ENCODE measurements around the gene FERMT1.
"Not testable (repeated sequence)": the region's sequence is repeated elsewhere in the genome, so short reads cannot be mapped to it uniquely, and the experiment has no call there.

Gene FERMT1

GRCh38 chr20:6114696-6115095 is 8.1 kb downstream of the FERMT1 start:
- no peak for DNase-seq

- no peak for DNase-seq
Observed at GRCh38 chr20:6113951-6114350, 8.9 kb downstream of the FERMT1 start.

DNA sequence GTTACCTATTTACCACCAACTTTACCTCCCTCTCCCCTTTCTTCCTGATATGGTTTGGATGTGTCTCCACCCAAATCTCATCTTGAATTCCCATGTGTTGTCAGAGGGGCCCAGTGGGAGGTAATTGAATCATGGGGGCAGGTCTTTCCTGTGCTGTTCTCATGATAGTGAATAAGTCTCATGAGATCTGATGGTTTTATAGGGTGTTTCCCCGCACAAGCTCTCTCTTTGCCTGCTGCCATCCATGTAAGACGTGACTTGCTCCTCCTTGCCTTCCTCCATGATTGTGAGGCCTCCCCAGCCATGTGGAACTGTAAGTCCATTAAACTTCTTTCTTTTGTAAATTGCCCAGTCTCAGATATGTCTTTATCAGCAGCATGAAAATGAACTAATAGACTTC is 9.9 kb downstream of the FERMT1 start:
- not testable (repeated sequence) for DNase-seq

- DNase-seq = no peak
Observed at GRCh38 chr20:6108330-6108729, 14.5 kb downstream of the FERMT1 start.

DNA sequence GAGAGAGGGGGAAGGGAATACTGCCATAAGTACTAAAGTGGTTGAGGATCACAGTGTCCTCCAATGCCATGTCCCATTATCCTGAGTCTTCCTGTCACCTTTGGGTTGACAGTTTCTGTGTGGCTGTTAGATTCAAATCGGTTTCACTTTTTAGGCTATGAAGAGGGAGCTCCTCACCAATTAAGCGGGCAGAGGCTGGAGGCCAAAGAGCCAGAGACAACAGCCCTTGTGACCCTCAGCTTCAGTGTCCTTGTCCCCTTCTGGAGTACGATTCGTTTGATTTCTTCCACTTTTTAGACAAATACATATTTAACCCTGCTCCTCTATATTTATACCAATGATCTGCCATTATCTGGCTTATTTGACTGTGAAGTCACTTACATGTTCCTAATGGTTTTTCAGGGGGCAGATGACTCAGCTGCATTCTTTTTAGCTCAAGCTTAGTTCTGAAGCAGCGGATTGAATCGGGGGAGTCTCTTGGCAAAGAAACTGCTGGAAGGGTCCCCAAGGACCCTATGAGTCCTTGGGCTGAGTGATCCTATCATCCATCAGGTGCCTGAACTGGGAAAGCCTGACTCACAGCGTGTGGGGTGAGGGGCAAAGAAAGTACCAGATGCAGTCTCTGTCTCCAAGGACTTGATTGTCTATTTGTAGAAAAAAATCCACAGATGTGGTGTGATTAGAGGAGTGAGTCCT is 18.2 kb downstream of the FERMT1 start:
- no peak for DNase-seq

DNA sequence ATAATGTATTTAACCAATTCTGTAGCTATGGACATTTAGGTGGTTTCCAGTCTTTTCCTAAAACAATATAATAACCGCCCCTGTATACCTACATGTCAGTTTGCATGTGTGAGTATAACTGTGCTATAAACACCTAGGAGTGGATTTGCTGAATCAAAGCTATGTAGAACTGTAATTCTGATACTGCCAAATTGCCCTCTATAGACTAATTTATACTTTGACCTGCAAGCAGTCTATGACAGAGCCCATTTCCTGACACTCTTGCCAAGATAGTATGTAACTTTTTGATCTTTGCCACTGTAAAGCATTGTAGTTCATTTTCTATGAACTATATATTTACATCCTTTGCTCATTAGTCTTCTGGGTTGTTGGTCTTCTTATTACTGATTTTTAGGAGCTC is 19.5 kb downstream of the FERMT1 start:
- DNase-seq = no peak

GRCh38 chr20:6101346-6101745 is 21.5 kb downstream of the FERMT1 start:
- no peak for DNase-seq

GRCh38 chr20:6100246-6100645 is 22.6 kb downstream of the FERMT1 start:
- DNase-seq = no peak

- DNase-seq = no peak
Observed at GRCh38 chr20:6099819-6100218, 23.0 kb downstream of the FERMT1 start.

- no peak for DNase-seq
Observed at GRCh38 chr20:6095409-6095808, 27.4 kb downstream of the FERMT1 start.

DNA sequence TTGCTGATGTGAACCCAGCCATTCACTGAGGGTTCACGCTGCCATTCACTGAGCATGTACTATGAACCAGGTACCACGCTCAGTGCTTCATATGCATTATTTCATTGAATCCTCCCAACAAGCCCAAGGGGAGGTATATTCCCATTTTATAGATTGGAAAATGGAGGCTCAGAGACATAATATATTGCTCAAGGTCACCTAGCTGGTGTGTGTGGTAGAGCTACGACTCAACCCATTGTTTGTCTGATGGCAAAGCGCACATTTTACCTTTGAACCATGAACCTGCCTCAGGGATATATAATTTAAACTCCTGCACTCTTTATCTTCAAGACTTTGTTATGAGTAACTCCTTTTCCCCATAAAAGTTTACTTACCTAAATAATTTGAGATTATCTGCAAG is 28.3 kb downstream of the FERMT1 start:
- no peak for DNase-seq

GRCh38 chr20:6094063-6094462 is 28.8 kb downstream of the FERMT1 start:
- DNase-seq = no peak

DNA sequence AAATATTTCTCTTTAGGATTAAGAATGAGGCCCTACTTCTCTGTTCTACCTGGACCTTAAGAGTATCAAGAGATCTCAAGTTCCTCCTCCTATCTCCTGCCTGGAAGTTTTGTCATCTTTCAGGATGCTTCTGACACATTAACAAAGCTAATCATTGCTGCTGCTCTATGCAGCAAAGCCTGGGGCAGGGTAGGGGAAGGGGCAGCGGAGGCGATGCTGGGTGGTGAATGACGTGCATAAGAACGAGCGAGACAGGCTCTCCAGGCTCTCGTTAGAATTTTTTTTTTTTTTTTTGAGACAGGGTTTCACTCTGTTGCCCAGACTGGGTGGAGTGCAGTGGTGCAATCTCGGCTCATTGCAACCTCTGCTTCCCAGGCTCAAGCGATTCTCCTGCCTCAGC is 31.2 kb downstream of the FERMT1 start:
- DNase-seq = no peak

DNA sequence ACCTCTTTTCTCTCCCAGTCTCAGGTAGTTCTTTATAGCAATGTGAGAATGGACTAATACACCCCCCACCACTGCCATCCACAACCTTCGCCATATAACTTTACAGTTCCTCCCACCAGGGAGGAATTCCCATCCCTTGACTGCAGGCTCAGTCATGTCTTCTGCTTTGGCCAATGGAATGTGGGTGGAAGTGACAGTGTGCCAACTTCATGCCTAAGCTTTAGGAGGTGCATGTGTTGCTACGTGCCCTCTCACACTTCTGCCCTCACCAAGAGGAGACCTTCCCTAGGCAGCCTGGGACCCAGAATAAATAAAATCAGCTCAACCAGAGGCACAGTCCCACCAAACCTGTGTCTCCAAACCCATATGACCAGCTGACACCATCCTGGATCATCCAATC is 36.0 kb downstream of the FERMT1 start:
- DNase-seq = no peak

DNA sequence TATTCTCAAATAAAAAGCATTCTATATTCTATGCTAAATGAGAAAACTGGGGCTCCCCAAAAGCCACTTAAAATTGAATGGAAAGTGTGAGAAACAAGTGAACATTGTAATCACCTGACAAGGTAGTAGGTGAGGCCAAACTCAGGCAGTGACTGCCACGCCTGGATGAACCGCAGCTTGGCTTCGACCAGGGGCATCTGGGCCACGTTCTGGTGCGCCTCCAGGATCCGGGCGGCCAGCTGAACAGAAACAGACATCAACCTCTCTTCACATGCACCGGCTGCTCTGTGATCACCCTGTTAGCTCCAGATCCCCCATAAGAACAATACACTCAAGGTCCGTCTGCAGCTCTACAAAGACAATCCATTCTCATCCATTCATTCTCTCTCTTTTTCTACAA is 38.9 kb downstream of the FERMT1 start:
- no peak for DNase-seq

GRCh38 chr20:6081236-6081635 is 41.6 kb downstream of the FERMT1 start:
- DNase-seq = no peak

DNA sequence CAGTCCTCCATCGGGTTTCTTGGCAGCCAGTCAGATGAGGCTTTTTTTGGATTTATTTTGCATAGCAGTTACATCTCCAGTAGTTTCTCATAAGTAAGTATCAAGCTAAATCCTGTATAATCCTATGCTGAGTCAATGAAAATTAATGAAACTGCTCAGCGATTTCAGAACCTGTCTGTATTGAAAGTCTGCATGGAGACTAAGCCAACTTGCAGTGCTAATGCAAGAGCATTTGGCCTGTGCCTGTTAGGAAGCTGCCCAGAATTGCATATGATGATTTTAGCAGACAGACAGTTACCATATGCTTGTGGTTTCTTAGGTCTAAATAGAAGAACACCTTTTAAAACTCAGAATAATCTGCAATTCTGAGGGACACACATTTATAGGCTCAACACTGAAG is 43.8 kb downstream of the FERMT1 start:
- no peak for DNase-seq

- no peak for DNase-seq
Observed at GRCh38 chr20:6075428-6076219, 47.2 kb downstream of the FERMT1 start.

DNA sequence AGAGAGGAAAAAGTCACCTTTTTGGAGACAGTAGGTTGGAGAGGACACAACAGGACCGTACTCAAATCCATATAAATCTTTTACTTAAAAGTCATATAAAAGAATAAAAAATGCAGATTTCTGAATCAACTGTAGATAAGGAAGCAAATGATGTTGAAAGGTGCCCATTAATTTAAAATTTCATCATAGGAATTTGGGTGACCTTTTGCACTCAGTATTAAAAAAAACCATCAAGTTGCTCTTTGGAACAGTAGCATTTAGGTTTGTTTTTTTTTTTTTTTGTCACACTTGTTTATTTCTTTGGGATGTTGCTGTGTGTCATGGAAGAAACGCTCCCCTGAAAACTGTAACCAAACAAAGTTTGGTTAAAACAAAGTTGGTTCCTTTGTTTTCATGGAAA is 48.0 kb downstream of the FERMT1 start:
- DNase-seq = no peak

- peak; percentile 9 for DNase-seq
Observed at GRCh38 chr20:6074145-6074561, 48.7 kb downstream of the FERMT1 start.

DNA sequence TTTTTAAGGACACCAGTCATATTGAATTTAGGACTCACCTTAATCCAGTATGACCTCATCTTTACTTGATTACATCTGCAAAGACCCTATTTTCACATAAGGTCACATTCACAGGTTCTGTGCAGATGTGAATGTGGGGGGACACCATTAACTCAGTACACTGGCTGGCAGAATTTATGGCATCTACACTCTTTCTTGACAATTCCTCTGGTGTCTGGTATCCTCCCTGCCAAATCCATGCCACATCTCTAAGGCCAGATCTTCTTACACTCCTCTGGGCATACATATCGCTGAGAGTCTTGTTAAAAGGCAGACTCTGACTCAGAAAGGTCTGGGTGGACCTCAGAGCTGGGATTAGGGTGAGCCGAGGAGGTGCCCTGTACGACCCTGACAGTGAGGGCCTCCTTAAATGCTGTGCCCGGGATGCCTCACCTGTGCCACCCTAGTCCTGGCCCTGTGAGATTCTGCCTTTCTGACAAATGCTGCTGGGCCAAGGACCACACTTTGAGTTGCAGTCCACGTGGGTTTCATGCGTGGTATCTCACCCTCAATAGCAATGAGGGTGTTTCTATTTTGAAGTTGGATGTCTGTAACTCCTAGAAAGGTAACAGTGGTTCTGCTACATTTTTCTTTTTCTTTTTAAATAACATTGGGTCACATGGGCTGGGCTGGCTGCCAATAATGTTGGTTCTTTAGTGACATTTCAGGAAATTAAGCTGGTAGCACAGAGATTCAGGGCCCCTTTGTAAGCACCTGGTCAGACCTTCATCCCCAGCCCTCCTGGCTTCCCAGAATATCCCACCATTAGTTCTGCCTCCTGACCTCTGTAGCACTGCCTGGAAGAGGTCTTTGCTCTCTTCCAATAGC is 51.8 kb downstream of the FERMT1 start:
- no peak for DNase-seq

GRCh38 chr20:6069669-6070068 is 53.2 kb downstream of the FERMT1 start:
- no peak for DNase-seq

GRCh38 chr20:6067763-6068318 is 55.0 kb downstream of the FERMT1 start:
- DNase-seq = no peak
